Erythroblast (primary cell): ENCODE results near the gene SUSD5.

Experiments used
- GATA1 ChIP-seq: IDR thresholded peaks from 2 replicates; pipeline ENCODE4 v1.6.1; 2011; ENCODE audit warnings: low read depth, mild to moderate bottlenecking, control low read depth, low read length, moderate library complexity
- POLR2A ChIP-seq: IDR thresholded peaks from 2 replicates; pipeline ENCODE4 v1.6.1; 2011; ENCODE audit warnings: mild to moderate bottlenecking, low read length

DNA sequence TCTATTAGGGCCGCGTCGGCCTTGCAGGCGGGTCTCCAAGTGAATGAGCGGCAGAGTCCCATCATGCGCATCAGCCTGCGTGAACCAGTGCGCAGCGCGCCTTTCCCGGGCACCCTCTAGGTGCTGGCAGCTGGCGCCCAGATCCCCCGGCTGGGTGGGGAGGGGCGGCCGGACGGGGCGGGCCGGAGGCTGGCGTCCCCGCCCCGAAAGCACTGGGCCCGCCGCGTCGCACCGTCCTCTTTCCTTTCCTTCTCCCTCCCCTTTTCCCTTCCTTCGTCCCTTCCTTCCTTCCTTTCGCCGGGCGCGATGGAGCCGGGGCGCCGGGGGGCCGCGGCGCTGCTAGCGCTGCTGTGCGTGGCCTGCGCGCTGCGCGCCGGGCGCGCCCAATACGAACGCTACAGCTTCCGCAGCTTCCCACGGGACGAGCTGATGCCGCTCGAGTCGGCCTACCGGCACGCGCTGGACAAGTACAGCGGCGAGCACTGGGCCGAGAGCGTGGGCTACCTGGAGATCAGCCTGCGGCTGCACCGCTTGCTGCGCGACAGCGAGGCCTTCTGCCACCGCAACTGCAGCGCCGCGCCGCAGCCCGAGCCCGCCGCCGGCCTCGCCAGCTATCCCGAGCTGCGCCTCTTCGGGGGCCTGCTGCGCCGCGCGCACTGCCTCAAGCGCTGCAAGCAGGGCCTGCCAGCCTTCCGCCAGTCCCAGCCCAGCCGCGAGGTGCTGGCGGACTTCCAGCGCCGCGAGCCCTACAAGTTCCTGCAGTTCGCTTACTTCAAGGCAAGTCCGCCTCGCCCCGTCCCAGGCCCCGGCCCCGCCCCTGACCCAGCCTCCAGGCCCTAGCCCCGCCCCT is 104.6 kb downstream of the SUSD5 start, which contains the start of gene CRTAP:
- TF ChIP-seq POLR2A, result peak; percentile 77
- no peak for TF ChIP-seq GATA1
